Measurements from ENCODE around the gene AKR1D1. TPM values are rescaled to one million over a fixed set of nuclear protein-coding genes. Genes with fewer than 3 reads are reported as not detected.

The AKR1D1 gene
- total and polyA plus RNA-seq, 2 of the 13 experiments (the other 11 are each of a cell fraction or from before 2014, with no cell fraction given), result 6.9 to 37.0 TPM

DNA sequence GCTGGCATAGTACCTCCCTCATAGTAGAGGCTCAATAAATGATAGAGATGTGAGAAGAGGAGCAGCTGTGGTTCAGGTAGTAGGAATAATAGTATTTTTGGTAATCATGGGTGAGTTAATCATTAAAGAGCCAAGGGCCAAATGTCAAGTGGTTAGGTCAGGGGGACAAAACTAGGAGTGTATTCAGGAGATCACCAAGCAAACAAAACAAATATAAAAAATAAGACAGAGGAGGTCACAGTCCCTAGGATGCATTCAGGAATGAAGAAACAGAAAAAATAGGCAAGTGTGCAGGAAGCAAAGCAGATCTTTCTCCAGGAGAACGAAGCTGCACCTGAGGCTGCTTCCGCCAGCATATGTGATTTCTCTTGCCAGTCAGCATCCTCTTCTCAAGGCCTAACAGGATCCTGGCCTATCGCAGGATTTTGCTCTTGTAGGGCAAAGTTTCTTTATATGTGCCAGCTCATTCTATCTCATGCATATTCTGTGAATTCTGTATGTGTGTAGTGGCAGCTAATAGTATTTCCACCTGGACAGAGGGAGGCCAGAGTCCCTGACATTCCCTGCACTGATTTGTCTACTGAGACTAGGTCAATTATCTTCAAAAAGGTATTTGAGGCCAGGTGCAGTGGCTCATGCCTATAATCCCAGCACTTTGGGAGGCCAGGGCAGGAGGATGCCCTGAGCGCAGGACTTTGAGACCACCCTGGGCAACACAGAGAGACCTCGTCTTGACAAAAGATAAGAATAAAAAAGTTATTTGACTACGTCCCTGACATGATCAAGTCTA, 82.7 kb downstream of the AKR1D1 start (continued):
- TF ChIP-seq TIGD3 (CRISPR knock-in tag; IDR thresholded peaks at IDR 0.05; ENCODE audit: borderline replicate concordance) (no peak), BCL6 (CRISPR knock-in tag; IDR thresholded peaks at IDR 0.05) (peak; percentile 71), RAD21 (CRISPR knock-in tag; IDR thresholded peaks at IDR 0.05) (peak; percentile 12; the same call in 1 of the 2 replicates), MIER3 (CRISPR knock-in tag; IDR thresholded peaks at IDR 0.05; ENCODE audit: borderline replicate concordance) (0 out of 2 replicates have a peak, but pooled peaks have one; percentile 51), U2AF1 (optimal IDR thresholded peaks at IDR 0.05; ENCODE audit: low read depth, low read length) (no peak), ZNF609 (CRISPR knock-in tag; IDR thresholded peaks at IDR 0.05; ENCODE audit: borderline replicate concordance) (peak; percentile 52), ERF (CRISPR knock-in tag; IDR thresholded peaks at IDR 0.05) (0 out of 2 replicates have a peak, but pooled peaks have one; percentile 54), ZNF792 (CRISPR knock-in tag; IDR thresholded peaks at IDR 0.05) (peak; percentile 15; the same call in 1 of the 2 replicates)
- TF ChIP-seq, protein P1, sequence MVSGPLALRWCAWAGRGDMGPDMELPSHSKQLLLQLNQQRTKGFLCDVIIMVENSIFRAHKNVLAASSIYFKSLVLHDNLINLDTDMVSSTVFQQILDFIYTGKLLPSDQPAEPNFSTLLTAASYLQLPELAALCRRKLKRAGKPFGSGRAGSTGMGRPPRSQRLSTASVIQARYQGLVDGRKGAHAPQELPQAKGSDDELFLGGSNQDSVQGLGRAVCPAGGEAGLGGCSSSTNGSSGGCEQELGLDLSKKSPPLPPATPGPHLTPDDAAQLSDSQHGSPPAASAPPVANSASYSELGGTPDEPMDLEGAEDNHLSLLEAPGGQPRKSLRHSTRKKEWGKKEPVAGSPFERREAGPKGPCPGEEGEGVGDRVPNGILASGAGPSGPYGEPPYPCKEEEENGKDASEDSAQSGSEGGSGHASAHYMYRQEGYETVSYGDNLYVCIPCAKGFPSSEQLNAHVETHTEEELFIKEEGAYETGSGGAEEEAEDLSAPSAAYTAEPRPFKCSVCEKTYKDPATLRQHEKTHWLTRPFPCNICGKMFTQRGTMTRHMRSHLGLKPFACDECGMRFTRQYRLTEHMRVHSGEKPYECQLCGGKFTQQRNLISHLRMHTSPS (CRISPR knock-in tag; IDR thresholded peaks at IDR 0.05; ENCODE audit: low read depth), result peak; percentile 35; the same call in 1 of the 2 replicates

Measured in HepG2 (cell line).